GM18511 (cell line): ENCODE measurements around the gene GCNT2.
"Not testable (repeated sequence)": the region's sequence is repeated elsewhere in the genome, so short reads cannot be mapped to it uniquely, and the experiment has no call there.

Experiments used
- ATAC-seq: cut with Tn5 transposase; IDR thresholded peaks from one replicate; pipeline ENCODE4 v1.9.1; 2021; ENCODE audit warnings: mild to moderate bottlenecking, moderate library complexity; ENCODE audit not compliant: unreplicated experiment

The GCNT2 gene

DNA sequence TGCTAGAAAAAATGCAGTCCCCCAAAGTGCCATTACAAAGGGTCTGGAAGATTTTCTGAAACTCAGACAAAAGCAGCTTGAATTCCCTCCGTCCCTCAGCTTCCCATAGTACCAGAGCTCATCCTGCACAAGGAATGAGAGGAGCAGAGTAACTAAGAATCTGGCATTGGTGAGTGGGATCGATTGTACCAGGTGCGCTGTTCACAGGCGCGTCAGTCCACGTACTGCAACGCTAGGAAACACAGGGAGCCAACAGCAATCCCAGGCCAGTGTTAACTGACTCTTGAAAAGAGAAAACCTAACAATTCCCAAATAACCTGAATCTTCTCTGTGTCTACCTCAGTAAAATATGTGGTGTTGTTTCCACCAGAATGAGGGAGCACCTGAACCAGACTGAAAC is 77.9 kb downstream of the GCNT2 start:
- no peak for ATAC-seq

DNA sequence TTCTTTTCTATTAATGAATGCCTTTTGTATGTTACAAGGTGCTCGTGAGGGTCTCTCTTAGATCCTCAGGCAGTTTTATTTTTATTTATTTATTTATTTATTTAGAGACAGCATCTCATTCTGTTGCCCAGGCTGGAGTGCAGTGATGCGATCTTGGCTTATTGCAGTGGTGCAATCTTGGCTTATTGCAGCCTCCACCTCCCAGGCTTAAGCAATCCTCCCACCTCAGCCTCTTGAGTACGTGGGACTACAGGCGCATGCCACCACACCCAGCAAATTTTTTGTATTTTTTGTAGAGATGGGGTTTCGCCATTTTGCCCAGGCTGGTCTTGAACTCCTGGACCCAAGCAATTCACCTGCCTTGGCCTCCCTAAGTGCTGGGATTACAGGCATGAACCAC is 79.5 kb downstream of the GCNT2 start:
- not testable (repeated sequence) for ATAC-seq

GRCh38 chr6:10603219-10603618 is 82.1 kb downstream of the GCNT2 start:
- ATAC-seq, result no peak

- ATAC-seq, result no peak
Measured at GRCh38 chr6:10609038-10609437, 87.9 kb downstream of the GCNT2 start.

DNA sequence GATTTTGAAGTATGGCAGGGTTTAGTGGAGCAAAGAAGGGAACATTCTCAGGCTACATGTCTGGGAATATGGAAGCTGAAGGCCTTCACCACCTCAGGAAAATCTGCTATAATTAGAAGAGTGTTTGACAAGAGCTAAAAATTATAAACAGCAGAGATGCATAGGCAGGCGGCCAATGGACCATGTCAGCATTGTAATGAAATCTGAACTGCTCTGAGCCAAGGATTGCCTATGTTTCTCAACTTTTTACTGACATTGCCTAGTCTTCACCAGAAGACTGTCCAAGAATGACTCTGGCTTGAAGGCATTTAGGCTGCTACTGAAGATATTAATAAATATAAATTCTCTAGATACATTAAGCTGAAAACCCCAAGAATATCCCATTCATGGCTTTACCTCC is 89.1 kb downstream of the GCNT2 start:
- ATAC-seq, result no peak

GRCh38 chr6:10612161-10612560 is 91.0 kb downstream of the GCNT2 start:
- no peak for ATAC-seq

DNA sequence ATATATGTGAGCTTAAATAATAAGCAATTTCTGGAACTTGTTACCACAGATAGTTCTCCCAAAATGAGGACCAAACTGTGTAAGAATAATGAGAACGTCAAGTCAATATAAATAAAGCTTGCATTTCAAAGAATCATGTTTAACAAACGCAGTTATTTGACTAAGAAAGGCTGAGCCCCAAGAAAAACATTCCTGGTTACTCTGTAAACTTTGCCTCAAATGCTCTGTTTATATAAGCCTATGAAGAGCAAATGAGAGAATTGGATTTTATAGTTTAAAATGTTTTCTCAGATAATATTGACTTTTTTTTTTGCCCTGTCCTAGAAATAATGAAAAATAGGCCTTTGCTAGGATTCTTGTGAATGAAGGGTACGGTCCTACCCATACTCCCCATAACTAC is 91.9 kb downstream of the GCNT2 start:
- no peak for ATAC-seq

DNA sequence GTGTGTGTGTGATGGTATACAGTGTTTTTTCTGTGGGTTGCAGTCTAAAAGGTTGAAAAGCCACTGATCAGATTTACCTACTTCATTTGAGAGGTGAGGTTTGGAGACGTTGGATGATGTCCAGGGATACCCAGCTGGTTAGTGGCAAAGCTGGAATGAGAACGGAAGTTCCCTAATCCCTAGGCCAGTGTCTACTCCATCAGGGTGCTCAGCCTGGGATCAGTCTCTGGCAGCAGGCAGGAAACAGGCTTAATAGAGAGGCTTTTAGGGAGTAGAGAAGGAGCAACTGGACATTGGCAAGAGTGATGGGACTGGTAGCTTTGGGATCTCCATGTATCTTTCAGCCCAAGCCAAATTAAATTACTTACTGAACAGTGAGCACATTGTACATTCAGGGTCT is 92.6 kb downstream of the GCNT2 start:
- ATAC-seq, result no peak

DNA sequence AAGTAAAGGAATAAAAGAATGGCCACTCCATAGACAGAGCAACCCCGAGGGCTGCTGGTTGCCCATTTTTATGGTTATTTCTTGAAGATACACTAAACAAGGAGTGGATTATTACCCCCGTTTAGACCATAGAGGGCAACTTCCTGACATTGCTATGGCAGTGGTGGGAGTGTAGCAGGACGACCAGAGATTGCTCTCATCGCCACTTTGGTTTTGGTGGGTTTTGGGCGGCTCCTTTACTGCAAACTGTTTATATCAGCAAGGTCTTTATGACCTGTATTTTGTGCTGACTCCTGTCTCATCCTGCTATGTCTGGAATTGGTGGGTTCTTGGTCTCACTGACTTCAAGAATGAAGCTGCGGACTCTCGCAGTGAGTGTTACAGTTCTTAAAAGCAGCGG is 94.5 kb downstream of the GCNT2 start:
- ATAC-seq, result no peak

- ATAC-seq, result not testable (repeated sequence)
Measured at GRCh38 chr6:10616266-10616665, 95.1 kb downstream of the GCNT2 start.

DNA sequence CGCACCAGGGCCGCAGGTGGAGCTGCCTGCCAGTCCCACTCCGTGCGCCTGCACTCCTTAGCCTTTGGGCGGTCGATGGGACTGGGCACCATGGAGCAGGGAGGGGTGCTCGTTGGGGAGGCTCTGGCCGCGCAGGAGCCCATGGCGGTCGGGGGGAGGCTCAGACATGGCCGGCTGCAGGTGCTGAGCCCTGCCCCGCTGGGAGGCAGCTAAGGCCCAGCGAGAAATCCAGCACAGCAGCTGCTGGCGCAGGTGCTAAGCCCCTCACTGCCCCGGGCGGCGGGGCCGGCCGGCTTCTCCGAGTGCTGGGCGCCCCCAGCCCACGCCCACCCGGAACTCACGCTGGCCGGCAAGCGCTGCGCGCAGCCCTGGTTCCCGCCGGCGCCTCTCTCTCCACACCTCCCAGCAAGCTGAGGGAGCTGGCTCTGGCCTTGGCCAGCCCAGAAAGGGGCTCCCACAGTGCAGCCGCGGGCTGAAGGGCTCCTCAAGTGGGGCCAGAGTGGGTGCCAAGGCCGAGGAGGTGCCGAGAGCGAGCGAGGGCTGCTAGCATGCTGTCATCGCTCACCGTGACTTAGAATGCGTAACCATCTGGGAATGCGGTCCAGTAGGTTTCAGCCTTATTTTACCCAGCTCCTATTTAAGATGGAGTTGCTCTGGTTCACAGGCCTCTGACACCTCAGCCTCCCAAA is 96.0 kb downstream of the GCNT2 start:
- ATAC-seq, result no peak

DNA sequence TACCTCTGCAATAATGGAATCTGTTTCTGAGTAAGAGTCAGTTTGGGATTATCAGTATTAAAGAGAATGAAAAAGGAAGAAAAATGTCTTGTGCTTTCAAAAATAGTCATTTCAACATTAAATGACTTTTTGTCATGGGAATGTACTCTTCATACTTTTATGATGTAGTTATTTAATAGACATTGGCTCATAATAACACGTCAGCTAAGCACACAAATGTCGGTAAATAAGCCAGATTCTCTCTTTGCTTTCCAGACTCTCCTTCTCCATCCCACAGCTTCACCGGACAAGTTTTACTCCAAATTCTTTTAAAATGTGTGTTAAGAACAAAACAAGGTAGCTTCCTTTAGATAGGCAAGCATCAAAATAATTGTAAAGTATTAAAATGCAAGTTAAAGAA is 97.3 kb downstream of the GCNT2 start:
- ATAC-seq, result no peak

GRCh38 chr6:10621213-10621612 is 100.1 kb downstream of the GCNT2 start:
- ATAC-seq, result no peak

DNA sequence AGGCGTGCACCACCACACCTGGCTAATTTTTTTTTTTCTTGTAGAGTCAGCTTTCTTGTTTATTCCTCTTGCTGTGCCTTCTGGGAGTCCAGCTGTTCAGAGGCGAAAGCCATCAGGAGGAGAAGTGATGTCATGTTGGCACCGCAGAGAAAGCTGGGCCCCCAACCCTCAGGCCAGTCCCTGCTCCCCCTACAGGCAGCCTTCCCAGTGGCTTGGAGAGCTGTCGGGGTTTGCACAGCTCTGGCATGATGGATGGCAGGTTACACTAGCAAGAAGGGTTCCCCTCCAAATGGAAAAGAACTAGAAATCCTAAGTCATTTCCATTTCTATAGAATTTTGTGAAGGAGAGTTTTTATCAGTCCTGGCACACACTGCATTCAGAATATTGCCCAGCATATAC is 100.7 kb downstream of the GCNT2 start:
- no peak for ATAC-seq

GRCh38 chr6:10624836-10625235 is 103.7 kb downstream of the GCNT2 start:
- no peak for ATAC-seq

DNA sequence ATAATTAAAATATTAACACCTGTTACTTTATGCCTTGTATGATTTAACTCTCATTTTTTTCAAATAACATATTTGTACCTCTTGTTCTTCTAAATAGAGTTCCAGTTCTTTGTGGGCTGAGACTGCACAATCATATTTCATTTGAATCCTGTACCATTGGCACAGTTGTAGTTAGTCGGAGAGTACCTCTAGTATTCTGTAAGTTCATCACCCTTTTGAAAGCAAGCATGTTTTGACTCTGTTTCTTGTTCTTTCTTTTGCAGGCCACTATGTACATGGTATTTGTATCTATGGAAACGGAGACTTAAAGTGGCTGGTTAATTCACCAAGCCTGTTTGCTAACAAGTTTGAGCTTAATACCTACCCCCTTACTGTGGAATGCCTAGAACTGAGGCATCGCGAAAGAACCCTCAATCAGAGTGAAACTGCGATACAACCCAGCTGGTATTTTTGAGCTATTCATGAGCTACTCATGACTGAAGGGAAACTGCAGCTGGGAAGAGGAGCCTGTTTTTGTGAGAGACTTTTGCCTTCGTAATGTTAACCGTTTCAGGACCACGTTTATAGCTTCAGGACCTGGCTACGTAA is 105.1 kb downstream of the GCNT2 start:
- no peak for ATAC-seq

- ATAC-seq, result no peak
Measured at GRCh38 chr6:10627800-10628199, 106.6 kb downstream of the GCNT2 start.

DNA sequence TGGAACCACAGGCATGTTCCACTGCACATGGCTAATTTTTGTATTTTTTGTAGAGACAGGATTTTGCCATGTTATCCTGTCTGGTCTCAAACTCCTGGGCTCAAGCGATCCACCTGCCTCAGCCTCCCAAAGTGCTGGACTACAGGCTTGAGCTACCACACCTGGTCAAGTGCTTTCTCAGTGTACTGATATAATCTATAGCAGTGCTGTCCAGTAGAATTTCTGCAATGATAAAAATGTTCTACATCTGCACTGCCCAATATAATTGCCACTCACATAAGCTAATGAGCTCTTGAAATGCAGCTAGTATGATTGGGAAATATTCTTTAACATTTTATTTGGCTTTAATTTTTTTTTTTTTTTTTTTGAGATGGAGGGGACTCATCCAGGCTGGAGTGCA is 109.0 kb downstream of the GCNT2 start:
- no peak for ATAC-seq

GRCh38 chr6:10633216-10633615 is 112.1 kb downstream of the GCNT2 start:
- ATAC-seq, result peak; percentile 96

GRCh38 chr6:10640412-10640811 is 119.3 kb downstream of the GCNT2 start:
- ATAC-seq, result no peak

DNA sequence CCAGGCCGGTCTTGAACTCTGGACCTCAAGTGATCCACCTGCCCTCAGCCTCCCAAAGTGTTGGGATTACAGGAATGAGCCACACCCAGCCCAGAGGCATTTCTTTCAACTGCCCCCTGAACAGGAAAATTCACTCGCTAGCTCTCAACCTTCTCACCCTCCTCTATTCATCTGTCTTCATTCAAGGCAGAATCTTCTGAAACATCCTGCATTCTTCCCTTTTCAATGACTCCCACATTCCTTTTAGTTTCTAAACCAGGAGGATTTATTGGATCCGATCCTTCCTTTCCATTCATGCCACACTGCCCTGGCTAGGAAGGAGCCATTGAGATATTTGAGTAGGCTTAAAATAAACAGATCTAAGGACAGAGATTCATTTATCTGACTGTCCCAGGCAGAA is 120.4 kb downstream of the GCNT2 start:
- no peak for ATAC-seq

DNA sequence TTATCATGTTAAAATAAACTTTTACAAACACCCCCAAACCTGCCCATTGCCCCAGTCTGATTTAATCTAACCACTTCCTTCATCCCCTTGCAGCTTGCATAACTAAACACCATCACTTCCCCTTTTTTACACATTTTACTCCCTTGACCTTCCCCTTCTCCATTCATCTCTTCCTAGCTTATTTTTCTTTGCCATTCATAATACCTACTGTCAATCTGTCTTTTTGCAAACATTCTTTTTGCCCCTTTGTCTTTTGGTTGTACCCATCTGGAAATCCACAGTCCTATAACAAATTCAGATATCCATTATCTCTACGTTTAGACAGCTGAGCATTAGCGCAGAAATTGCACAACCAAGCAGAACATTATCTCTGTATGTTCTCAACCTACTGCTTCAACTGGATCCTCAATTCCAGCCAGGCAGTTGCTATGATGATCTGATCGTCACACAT is 122.1 kb downstream of the GCNT2 start:
- peak; percentile 97 for ATAC-seq

DNA sequence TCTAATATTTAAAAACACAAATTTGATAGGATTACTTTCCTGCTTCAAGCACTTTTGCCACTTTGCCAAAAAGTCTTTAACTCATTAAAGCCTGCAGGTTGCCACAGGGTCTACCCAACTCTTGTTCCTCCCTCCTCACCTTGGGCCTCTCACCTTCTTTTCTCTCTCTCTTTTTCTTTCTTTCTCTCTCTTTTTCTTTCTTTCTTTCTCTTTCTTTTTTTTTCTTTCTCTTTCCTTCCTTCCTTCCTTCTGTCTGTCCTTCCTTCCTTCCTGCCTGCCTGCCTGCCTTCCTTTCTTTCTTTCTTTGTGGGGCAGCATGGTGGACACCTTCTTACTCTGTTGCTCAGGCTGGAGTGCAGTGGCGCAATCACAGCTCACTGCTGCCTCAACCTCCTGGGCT is 123.1 kb downstream of the GCNT2 start:
- no peak for ATAC-seq
